Suprapubic skin (tissue), 4 donors: Measurements from ENCODE around the gene TTC39A.

Experiments
- CTCF ChIP-seq, 2 donors: fragments of 200-600 bp in 1 of 2; fragments of 450-650 bp in 1 of 2; sonication (generic) in 1 of 2; IDR thresholded peaks; one replicate each; pipeline ENCODE4 v1.5.1; 2016 to 2019; ENCODE audit warnings: antibody characterized with exemption in 2 of 2, mild to moderate bottlenecking in 1 of 2, moderate library complexity in 1 of 2
- EP300 ChIP-seq: sonication (generic); formaldehyde crosslinking; IDR thresholded peaks from one replicate; pipeline ENCODE4 v1.6.1; 2017; ENCODE audit warnings: antibody characterized with exemption
- POLR2A ChIP-seq, 2 donors: fragments of 450-650 bp; IDR thresholded peaks; one replicate each; pipeline ENCODE4 v1.6.1; 2017; ENCODE audit warnings: antibody characterized with exemption in 2 of 2, mild to moderate bottlenecking in 2 of 2, moderate library complexity in 2 of 2
- POLR2AphosphoS5 ChIP-seq, 3 donors: sonication (generic); formaldehyde crosslinking; IDR thresholded peaks; one replicate each; pipeline ENCODE4 v1.6.1; 2017; ENCODE audit warnings: antibody characterized with exemption in 3 of 3

GRCh38 chr1:51316846-51317120 lies 13.6 kb downstream of the TTC39A start:
- TF ChIP-seq POLR2A (IDR thresholded peaks at IDR 0.05): no peak
- no peak for TF ChIP-seq CTCF (IDR thresholded peaks at IDR 0.05)
- TF ChIP-seq EP300: no peak
- no peak for TF ChIP-seq POLR2AphosphoS5 (IDR thresholded peaks at IDR 0.05)
